Measurements from ENCODE around the gene ATG16L2. TPM values are rescaled to one million over a fixed set of nuclear protein-coding genes. Genes with fewer than 3 reads are reported as not detected.

ATG16L2 gene
- total and polyA plus RNA-seq, 9 of the 15 experiments (the other 6 are each of a cell fraction or from before 2014, with no cell fraction given), result 0.18 to 11.2 (median 6.2) TPM

DNA sequence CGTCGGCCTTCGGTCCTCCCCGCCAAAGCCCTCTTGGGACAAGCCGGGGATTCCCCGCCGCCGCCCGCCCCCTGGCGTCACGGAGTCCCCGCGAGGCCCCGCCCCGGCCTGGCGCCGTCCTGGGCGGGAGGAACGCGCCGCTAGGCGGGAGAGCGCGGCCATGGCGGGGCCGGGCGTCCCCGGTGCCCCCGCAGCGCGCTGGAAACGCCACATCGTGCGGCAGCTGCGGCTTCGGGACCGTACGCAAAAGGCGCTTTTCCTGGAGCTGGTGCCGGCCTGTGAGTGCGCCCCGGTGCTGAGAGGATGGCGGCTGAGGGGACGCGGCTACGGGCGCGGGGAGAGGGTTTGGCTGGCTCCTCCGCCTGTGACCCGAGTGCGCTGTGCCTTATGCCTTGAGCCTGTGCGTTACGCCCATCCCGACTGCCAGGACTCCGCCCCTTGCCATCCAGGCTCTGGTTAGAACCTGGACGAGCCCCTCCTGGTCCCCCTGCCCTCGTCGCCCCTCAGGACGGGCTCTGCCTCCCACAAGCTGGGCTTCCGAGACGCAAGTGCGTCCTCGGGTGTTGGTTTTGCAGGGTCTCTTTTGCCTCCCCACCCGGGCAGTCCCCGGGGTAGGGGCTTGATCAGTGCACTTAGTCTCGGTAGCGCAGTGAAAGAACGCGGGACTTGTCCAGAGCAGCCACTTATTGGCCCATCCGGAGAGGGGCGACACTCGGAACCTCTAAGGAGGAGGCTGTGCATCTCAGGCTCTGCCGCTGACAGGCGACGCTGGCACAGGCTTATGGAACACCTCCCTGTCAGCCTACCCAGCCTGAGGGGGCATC lies at the start of gene ATG16L2 (continued):
- TF ChIP-seq KDM5B (IDR thresholded peaks at IDR 0.05; ENCODE audit: insufficient replicate concordance, low read depth, low read length), result peak; percentile 86
- TF ChIP-seq, protein P1, sequence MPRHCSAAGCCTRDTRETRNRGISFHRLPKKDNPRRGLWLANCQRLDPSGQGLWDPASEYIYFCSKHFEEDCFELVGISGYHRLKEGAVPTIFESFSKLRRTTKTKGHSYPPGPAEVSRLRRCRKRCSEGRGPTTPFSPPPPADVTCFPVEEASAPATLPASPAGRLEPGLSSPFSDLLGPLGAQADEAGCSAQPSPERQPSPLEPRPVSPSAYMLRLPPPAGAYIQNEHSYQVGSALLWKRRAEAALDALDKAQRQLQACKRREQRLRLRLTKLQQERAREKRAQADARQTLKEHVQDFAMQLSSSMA (CRISPR knock-in tag; IDR thresholded peaks at IDR 0.05), result no peak
- TF ChIP-seq, protein P2, sequence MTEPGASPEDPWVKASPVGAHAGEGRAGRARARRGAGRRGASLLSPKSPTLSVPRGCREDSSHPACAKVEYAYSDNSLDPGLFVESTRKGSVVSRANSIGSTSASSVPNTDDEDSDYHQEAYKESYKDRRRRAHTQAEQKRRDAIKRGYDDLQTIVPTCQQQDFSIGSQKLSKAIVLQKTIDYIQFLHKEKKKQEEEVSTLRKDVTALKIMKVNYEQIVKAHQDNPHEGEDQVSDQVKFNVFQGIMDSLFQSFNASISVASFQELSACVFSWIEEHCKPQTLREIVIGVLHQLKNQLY (CRISPR knock-in tag; conservative IDR thresholded peaks at IDR 0.05), result no peak
- TF ChIP-seq, protein P3, sequence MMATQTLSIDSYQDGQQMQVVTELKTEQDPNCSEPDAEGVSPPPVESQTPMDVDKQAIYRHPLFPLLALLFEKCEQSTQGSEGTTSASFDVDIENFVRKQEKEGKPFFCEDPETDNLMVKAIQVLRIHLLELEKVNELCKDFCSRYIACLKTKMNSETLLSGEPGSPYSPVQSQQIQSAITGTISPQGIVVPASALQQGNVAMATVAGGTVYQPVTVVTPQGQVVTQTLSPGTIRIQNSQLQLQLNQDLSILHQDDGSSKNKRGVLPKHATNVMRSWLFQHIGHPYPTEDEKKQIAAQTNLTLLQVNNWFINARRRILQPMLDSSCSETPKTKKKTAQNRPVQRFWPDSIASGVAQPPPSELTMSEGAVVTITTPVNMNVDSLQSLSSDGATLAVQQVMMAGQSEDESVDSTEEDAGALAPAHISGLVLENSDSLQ (IDR thresholded peaks at IDR 0.05), result no peak
- TF ChIP-seq RBFOX2 (IDR thresholded peaks at IDR 0.05; ENCODE audit: low read depth, low read length), result peak; percentile 76
- no peak for TF ChIP-seq BRD9 (IDR thresholded peaks at IDR 0.05; ENCODE audit: low read depth, partially characterized antibody)
- TF ChIP-seq, protein P4, sequence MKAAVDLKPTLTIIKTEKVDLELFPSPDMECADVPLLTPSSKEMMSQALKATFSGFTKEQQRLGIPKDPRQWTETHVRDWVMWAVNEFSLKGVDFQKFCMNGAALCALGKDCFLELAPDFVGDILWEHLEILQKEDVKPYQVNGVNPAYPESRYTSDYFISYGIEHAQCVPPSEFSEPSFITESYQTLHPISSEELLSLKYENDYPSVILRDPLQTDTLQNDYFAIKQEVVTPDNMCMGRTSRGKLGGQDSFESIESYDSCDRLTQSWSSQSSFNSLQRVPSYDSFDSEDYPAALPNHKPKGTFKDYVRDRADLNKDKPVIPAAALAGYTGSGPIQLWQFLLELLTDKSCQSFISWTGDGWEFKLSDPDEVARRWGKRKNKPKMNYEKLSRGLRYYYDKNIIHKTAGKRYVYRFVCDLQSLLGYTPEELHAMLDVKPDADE (conservative IDR thresholded peaks at IDR 0.05; ENCODE audit: control insufficient read depth, low read depth, low read length), result peak; percentile 55; the same call in 1 of the 2 replicates
- TF ChIP-seq, protein P5, sequence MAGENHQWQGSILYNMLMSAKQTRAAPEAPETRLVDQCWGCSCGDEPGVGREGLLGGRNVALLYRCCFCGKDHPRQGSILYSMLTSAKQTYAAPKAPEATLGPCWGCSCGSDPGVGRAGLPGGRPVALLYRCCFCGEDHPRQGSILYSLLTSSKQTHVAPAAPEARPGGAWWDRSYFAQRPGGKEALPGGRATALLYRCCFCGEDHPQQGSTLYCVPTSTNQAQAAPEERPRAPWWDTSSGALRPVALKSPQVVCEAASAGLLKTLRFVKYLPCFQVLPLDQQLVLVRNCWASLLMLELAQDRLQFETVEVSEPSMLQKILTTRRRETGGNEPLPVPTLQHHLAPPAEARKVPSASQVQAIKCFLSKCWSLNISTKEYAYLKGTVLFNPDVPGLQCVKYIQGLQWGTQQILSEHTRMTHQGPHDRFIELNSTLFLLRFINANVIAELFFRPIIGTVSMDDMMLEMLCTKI (IDR thresholded peaks at IDR 0.05; ENCODE audit: partially characterized antibody), result no peak
- TF ChIP-seq, protein P6, sequence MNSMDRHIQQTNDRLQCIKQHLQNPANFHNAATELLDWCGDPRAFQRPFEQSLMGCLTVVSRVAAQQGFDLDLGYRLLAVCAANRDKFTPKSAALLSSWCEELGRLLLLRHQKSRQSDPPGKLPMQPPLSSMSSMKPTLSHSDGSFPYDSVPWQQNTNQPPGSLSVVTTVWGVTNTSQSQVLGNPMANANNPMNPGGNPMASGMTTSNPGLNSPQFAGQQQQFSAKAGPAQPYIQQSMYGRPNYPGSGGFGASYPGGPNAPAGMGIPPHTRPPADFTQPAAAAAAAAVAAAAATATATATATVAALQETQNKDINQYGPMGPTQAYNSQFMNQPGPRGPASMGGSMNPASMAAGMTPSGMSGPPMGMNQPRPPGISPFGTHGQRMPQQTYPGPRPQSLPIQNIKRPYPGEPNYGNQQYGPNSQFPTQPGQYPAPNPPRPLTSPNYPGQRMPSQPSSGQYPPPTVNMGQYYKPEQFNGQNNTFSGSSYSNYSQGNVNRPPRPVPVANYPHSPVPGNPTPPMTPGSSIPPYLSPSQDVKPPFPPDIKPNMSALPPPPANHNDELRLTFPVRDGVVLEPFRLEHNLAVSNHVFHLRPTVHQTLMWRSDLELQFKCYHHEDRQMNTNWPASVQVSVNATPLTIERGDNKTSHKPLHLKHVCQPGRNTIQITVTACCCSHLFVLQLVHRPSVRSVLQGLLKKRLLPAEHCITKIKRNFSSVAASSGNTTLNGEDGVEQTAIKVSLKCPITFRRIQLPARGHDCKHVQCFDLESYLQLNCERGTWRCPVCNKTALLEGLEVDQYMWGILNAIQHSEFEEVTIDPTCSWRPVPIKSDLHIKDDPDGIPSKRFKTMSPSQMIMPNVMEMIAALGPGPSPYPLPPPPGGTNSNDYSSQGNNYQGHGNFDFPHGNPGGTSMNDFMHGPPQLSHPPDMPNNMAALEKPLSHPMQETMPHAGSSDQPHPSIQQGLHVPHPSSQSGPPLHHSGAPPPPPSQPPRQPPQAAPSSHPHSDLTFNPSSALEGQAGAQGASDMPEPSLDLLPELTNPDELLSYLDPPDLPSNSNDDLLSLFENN (IDR thresholded peaks at IDR 0.05; ENCODE audit: low read depth in 2 of 2, low read length in 2 of 2), result no peak; a peak in 1 of 4 replicates
- peak; percentile 35; the same call in 1 of the 2 replicates for TF ChIP-seq TARDBP (IDR thresholded peaks at IDR 0.05)
- TF ChIP-seq, protein P7, sequence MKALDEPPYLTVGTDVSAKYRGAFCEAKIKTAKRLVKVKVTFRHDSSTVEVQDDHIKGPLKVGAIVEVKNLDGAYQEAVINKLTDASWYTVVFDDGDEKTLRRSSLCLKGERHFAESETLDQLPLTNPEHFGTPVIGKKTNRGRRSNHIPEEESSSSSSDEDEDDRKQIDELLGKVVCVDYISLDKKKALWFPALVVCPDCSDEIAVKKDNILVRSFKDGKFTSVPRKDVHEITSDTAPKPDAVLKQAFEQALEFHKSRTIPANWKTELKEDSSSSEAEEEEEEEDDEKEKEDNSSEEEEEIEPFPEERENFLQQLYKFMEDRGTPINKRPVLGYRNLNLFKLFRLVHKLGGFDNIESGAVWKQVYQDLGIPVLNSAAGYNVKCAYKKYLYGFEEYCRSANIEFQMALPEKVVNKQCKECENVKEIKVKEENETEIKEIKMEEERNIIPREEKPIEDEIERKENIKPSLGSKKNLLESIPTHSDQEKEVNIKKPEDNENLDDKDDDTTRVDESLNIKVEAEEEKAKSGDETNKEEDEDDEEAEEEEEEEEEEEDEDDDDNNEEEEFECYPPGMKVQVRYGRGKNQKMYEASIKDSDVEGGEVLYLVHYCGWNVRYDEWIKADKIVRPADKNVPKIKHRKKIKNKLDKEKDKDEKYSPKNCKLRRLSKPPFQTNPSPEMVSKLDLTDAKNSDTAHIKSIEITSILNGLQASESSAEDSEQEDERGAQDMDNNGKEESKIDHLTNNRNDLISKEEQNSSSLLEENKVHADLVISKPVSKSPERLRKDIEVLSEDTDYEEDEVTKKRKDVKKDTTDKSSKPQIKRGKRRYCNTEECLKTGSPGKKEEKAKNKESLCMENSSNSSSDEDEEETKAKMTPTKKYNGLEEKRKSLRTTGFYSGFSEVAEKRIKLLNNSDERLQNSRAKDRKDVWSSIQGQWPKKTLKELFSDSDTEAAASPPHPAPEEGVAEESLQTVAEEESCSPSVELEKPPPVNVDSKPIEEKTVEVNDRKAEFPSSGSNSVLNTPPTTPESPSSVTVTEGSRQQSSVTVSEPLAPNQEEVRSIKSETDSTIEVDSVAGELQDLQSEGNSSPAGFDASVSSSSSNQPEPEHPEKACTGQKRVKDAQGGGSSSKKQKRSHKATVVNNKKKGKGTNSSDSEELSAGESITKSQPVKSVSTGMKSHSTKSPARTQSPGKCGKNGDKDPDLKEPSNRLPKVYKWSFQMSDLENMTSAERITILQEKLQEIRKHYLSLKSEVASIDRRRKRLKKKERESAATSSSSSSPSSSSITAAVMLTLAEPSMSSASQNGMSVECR (CRISPR knock-in tag; IDR thresholded peaks at IDR 0.05), result peak; percentile 89

Measured in K562 (cell line).